HG03520 (cell line): ENCODE data around the gene SPG11.

Experiments
- ATAC-seq: cut with Tn5 transposase; IDR thresholded peaks from one replicate; pipeline ENCODE4 v1.9.1; 2021; ENCODE audit warnings: mild to moderate bottlenecking, moderate library complexity; ENCODE audit not compliant: unreplicated experiment

The SPG11 gene

DNA sequence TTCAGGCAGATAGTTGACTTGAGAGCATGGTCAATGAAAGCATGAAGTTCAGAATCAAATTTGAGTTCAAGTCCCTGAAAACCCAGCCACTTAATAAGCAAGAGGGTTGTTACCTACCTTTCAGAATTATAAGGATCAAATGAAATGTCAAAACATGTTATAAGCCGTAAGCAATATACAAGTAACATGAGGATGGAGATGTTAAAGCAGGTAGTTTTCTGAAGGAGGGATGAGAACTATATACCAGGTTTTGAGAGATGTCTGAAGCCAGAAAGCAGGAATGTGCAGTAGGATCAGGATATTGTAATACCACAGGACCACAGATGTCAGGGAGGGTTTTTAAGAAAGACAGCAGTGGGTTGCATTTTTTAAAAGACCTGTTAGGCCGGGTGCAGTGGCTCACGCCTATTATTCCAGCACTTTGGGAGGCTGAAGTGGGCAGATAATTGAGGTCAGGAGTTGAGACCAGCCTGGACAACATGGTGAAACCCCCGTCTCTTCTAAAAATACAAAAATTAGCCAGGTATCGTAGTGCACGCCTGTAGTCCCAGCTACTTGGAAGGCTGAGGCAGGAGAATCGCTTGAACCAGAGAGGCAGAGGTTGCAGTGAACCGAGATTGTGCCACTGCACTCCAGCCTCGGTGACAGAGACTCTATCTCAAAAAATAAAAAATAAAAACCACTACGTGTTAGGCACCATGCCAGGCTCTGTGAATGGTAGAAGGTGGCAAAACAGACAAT, 133.4 kb downstream of the SPG11 start:
- no peak for ATAC-seq

DNA sequence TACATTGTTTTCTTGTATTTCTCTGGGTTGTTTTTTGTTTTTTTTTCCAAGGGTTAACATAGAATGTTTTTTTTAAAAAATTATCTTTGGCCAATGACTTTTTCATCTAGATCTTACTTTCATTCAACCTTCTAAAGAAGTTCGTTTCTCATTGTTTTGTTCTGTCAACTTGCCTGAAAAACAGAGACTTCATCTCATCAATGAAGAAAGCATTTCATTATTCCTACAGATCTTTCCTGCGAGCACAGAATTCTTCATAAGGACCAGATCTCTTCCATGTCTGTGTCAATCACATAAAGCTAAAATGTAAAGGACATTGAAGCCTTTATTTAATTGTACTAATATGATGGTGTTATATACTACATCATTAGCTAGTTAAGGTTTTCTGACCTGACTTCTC, 136.2 kb downstream of the SPG11 start:
- no peak for ATAC-seq

DNA sequence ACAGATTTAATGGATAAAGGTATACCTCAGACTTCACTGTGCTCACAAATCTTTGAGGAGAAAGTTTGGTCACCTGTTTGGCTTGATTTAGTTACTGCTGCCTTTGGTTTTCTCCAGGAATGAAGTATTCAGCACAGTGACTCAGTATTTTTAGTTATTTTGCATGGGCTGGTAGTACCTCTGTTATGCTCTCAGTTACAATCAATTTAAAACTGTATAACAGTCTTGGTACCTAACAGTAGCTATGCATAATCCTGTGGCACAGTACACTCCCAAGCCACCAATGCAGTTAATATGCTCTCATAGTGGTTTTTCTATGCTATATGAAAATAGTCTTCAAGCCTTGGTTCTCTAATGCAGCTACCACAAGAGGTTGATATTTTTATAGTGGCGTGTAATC, 138.4 kb downstream of the SPG11 start:
- no peak for ATAC-seq

DNA sequence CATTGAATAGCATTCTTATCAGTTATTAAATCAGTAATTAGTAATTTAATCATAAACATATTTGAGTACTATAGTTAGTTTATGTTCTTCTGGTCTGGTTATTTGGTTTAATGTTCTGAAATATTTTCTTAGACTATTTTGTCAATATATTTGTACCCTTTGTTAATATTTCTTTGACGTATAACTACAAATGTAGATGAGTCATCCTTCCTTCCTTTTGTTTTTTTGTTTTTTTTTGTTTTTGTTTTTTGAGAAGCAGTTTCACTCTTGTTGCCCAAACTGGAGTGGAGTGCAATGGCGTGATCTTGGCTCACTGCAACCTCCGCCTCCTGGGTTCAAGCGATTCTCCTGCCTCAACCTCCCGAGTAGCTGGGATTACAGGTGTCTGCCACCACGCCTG, 143.9 kb downstream of the SPG11 start:
- ATAC-seq = no peak

DNA sequence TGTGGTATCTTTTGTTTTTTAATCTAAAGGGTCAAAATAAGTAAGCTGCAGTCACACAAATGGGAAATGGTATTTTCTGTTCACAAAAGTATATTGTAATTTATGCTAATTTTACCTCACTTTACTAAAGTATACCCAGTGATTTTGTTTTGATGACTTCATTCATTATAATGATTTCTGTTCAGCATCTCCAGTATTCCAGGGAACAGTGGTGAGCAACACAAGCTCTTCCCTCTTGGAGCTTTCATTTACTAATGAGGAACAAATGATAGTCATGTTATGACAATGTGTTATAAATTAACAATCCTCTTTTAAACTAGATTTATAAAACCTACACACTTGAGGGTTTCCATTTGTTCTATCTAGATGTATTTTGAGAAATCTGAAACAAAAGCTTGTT, 147.0 kb downstream of the SPG11 start:
- ATAC-seq = no peak
